Mammary epithelial cell (primary cell): Measurements from ENCODE around the gene KMO.

Experiments
- CTCF ChIP-seq, 2 donors: IDR thresholded peaks in 1 of 2; conservative IDR thresholded peaks in 1 of 2; 2 replicates each; pipeline ENCODE4 v1.5.1; 2011 to 2012; ENCODE audit warnings: inconsistent platforms in 2 of 2, low read length in 2 of 2, mild to moderate bottlenecking in 2 of 2, control low read depth in 1 of 2, low read depth in 1 of 2; ENCODE audit not compliant: insufficient read depth in 1 of 2; ENCODE audit errors: extremely low read depth in 1 of 2
- EZH2 ChIP-seq: IDR thresholded peaks from 2 replicates; pipeline ENCODE4 v1.6.1; 2012; ENCODE audit warnings: low read length, inconsistent platforms, borderline replicate concordance

GRCh38 chr1:241591317-241591716, 59.1 kb downstream of the KMO start:
- TF ChIP-seq EZH2, result no peak
- no peak for TF ChIP-seq CTCF (conservative IDR thresholded peaks at IDR 0.05 in 1 of 2, IDR thresholded peaks at IDR 0.05 in 1 of 2; ENCODE audit: extremely low read depth in 1 of 2, insufficient read depth in 1 of 2, low read depth in 1 of 2, low read length in 2 of 2)
